ENCODE measurements around the gene MPST.
"Not testable (repeated sequence)": the region's sequence is repeated elsewhere in the genome, so short reads cannot be mapped to it uniquely, and the experiment has no call there.

Gene MPST

DNA sequence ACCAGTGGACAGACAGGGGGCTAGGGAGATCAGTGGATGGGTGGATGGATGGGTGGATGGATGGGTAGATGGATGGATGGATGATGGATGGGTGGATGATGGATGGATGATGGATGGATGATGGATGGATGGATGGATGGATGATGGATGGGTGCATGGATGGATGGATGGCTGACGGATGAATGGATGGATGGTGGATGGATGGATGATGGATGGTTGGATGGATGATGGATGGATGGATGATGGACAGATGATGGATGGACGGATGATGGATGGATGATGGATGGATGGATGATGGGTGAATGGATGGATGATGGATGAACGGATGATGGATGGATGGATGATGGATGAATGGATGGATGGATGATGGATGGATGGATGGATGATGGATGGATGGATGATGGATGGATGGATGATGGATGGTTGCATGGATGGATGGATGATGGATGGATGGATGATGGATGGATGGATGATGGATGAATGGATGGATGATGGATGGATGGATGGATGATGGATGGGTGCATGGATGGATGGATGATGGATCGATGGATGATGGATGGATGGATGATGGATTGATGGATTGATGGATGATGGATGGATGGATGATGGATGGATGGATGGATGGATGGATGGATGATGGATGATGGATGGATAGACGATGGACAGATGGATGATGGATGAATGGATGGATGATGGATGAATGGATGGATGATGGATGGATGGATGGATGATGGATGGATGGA is 52.5 kb downstream of the MPST start:
- not testable (repeated sequence) for H3K4me1 Mint-ChIP-seq (ENCODE audit: low read depth)

DNA sequence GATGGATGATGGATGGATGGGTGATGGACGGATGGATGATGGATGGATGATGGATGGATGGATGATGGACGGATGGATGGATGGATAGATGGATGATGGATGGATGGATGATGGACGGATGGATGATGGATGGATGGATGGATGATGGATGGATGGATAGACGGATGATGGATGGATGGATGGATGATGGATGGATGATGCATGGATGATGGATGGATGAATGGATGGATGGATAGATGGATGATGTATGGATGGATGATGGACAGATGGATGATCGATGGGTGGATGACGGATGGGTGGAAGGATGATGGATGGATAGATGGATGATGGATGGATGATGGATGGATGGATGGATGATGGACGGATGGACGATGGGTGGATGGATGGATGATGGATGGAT is 53.1 kb downstream of the MPST start:
- no peaks in the 10 kb centered on the region for H3K9me3 Mint-ChIP-seq
- H3K4me1 Mint-ChIP-seq (ENCODE audit: low read depth) = no peaks in the 10 kb centered on the region
- H3K27me3 Mint-ChIP-seq = peaks cover 45% of the 10 kb centered on the region
- no peaks in the 10 kb centered on the region for H3K36me3 Mint-ChIP-seq (ENCODE audit: low read depth)
- intact Hi-C loops (cut with micrococcal nuclease) = no loop called here
- no peak overlapping the region for H3K27ac Mint-ChIP-seq
- no peak overlapping the region for H3K4me3 Mint-ChIP-seq

More for the DNA sequence above, 52.5 kb downstream of the MPST start:
- H3K9me3 Mint-ChIP-seq; H3K27ac Mint-ChIP-seq; H3K36me3 Mint-ChIP-seq (ENCODE audit: low read depth); intact Hi-C loops (cut with micrococcal nuclease); H3K4me3 Mint-ChIP-seq: not testable (repeated sequence)
- H3K27me3 Mint-ChIP-seq = peaks cover 48% of the 10 kb centered on the region

DNA sequence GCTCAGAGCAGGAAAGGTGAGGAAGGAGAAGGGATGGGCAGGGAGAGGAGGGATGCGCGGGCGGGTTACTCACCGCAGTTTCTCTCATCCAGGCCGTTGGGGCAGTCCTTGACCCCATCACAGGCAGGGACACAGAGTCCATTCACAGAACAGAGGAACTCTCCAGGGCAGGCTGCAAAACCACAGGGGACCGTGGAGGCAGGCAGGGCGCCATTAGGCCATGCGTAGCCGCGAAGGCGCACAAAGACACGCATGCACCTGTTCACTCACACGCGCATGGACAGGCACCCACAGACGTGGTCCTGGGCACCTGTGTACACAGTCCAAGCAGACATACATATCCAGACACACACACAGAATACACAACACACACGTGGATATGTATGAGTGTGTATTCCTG is 55.0 kb downstream of the MPST start:
- intact Hi-C loops (cut with micrococcal nuclease) = no loop called here

DNA sequence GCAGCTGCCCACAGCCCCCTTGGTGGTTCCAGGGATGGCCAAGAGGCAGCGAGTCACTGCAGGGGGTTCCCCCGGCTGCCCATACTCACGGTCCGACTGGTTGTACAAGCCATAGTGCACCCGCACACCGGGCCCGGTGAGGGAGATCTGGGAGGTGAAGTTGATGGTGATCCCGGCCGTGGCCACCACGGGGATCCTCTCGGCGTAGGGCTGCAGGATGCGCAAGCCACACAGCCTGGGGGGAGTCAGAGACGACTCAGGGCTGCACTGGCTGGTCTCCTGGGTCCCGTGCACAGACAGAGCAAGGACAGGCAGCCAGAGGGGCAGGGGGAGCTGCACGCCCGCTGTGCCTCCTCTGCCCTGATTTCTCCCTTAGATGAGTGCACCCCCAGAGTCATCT is 55.5 kb downstream of the MPST start:
- Mint-ChIP-seq H3K9me3 (no peaks in the 10 kb centered on the region), H3K4me1 (ENCODE audit: low read depth) (peaks cover 23% of the 10 kb centered on the region), H3K27ac (no peak overlapping the region), H3K4me3 (no peak overlapping the region), H3K36me3 (ENCODE audit: low read depth) (no peaks in the 10 kb centered on the region), H3K27me3 (peaks cover 31% of the 10 kb centered on the region)
- intact Hi-C loops (cut with micrococcal nuclease) = no loop called here

More for the DNA sequence above, 55.0 kb downstream of the MPST start:
- peaks cover 18% of the 10 kb centered on the region for H3K4me1 Mint-ChIP-seq (ENCODE audit: low read depth)
- H3K4me3 Mint-ChIP-seq = no peak overlapping the region
- H3K36me3 Mint-ChIP-seq (ENCODE audit: low read depth) = no peaks in the 10 kb centered on the region
- no peak overlapping the region for H3K27ac Mint-ChIP-seq
- H3K27me3 Mint-ChIP-seq = peaks cover 37% of the 10 kb centered on the region
- no peaks in the 10 kb centered on the region for H3K9me3 Mint-ChIP-seq

DNA sequence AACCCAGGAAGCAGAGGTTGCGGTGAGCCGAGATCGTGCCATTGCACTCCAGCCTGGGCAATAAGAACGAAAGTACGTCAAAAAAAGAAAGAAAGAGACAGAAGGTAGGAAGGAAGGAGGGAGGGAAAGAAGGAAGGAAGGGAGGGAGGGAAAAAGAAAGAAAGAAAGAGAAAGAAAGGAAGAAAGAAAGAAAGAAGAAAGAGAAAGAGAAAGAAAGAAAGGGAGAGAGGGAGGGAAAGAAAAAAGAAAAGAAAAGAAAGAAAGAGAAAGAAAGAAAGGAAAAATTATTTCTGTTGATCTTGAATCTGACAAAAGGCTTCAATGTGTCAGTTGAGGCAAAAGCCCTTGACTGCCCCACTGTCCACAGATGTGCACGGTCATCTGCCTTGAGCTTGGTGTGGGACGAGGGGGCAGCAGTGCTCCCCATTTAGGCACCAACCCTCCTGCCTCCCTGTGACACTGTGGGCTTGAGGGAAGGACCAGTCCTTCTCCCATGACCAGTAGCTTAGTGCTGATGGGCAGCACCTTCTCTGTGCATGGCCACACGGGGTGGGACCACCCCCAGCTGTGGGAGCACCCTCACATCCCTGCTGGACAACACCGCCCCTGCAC is 56.4 kb downstream of the MPST start:
- H3K4me3 Mint-ChIP-seq = no peak overlapping the region
- intact Hi-C loops (cut with micrococcal nuclease) = loop anchor here (2.0 kb wide), 1 partner anchor 123 kb away; no protein-coding TSS in a partner anchor
- H3K4me1 Mint-ChIP-seq (ENCODE audit: low read depth) = peaks cover 29% of the 10 kb centered on the region
- H3K27me3 Mint-ChIP-seq = peaks cover 23% of the 10 kb centered on the region
- H3K27ac Mint-ChIP-seq = no peak overlapping the region
- H3K36me3 Mint-ChIP-seq (ENCODE audit: low read depth) = no peaks in the 10 kb centered on the region
- H3K9me3 Mint-ChIP-seq = no peaks in the 10 kb centered on the region

DNA sequence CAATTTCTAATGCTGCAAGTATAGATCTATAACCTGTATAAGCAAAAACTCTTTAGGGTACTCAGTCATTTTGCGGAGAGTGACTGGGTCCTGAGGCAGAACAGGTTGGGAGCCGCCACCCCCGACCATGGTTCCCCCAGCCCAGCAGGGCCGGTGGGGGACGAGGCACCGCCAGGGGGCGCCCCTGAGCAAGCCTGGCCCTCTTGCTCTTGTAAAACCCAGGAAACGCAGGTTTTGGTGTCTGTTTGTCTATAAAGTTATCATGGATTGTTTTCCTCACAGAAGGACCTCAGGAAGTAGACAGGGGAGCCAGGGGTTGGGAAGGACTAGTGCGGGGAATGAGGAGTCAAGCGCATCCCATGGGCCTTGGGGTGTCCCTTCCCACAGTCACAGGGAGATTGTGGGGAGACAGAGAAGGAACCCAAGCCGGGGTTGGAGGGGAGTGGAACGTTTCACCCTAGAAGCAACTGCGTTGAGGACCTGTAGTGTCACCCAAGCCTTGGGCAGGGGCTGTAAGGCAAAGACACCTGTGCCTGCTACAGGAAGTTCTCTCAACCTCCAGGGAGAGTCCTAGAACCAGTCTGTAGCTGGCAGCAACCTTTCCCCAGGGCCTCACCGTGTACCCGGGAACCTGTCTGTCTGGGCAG is 58.4 kb downstream of the MPST start:
- H3K4me3 Mint-ChIP-seq = no peak overlapping the region
- peaks cover 29% of the 10 kb centered on the region for H3K4me1 Mint-ChIP-seq (ENCODE audit: low read depth)
- intact Hi-C loops (cut with micrococcal nuclease) = loop anchor here (2.0 kb wide), 1 partner anchor 121 kb away; no protein-coding TSS in a partner anchor
- no peak overlapping the region for H3K27ac Mint-ChIP-seq
- H3K36me3 Mint-ChIP-seq (ENCODE audit: low read depth) = no peaks in the 10 kb centered on the region
- no peaks in the 10 kb centered on the region for H3K9me3 Mint-ChIP-seq
- peaks cover 23% of the 10 kb centered on the region for H3K27me3 Mint-ChIP-seq

DNA sequence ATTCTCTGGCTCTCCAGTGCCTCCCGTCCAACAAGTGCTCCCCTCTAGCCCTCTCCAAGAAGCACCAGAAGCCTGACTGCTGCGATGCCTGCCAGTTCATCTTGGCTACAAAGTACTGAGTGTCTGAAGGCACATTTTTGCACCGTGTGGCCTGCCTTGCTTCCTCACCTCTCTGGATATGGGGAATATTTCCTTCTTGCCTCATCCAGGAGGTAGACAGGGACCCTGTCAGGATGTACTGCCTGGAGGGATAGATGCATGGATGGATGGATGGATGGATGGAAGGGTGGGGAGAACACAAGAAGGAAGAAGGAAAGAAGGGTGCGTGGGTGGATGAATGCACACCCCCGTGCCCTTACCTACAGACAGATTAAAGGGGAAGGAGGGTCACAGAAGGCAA is 59.6 kb downstream of the MPST start:
- H3K9me3 Mint-ChIP-seq = no peaks in the 10 kb centered on the region
- intact Hi-C loops (cut with micrococcal nuclease) = no loop called here
- peaks cover 29% of the 10 kb centered on the region for H3K4me1 Mint-ChIP-seq (ENCODE audit: low read depth)
- no peak overlapping the region for H3K4me3 Mint-ChIP-seq
- H3K36me3 Mint-ChIP-seq (ENCODE audit: low read depth) = no peaks in the 10 kb centered on the region
- no peak overlapping the region for H3K27ac Mint-ChIP-seq
- H3K27me3 Mint-ChIP-seq = peaks cover 26% of the 10 kb centered on the region

All from dendritic cell treated with granulocyte-macrophage colony-stimulating factor and Interleukin-4, amounts not matched to agents 40 ng/mL and 50 ng/mL, for 4 days (primary cell).